A549 (cell line): ENCODE data around the gene OGFR. TPM values are rescaled to one million over a fixed set of nuclear protein-coding genes. Genes with fewer than 3 reads are reported as not detected.

Source experiments
- ATAC-seq, 2 experiments: fragments of 200-7000 bp in 1 of 2; fragments of >200 bp in 1 of 2; cut with Nextera tagmentation in 1 of 2; cut with Tn5 transposase in 1 of 2; 3 replicates each; pipeline versions ENCODE4 v1.8.0 to v1.9.1; 2018 to 2020; ENCODE audit warnings: mild to moderate bottlenecking in 1 of 2, moderate library complexity in 1 of 2
- CTCF ChIA-PET: fragments of 300-600 bp; sonication (Branson Sonifier 250); formaldehyde crosslinking; extraction: SDS; loops from one replicate; lab custom pipeline; 2021; ENCODE audit warnings: antibody characterized with exemption, inconsistent platforms; lab: Yijun Ruan, JAX
- POLR2A ChIA-PET: fragments of 350-600 bp; formaldehyde crosslinking; extraction: SDS; loops from one replicate; lab custom pipeline; 2021; ENCODE audit warnings: antibody characterized with exemption, inconsistent platforms; lab: Yijun Ruan, JAX
- DNase-seq, 2 experiments: peaks; one replicate each; pipeline versions ENCODE4 v3.0.0 to v3.0.0-alpha.2; 2011 to 2016; ENCODE audit warnings: low read depth in 1 of 2, low spot score in 1 of 2
- FAIRE-seq: peaks from 2 replicates; lab custom pipeline; 2011; peaks lifted over from hg19 to GRCh38; lab: Jason Lieb, UNC
- H3K27ac ChIP-seq, 2 experiments: fragments of >200 bp; sonication (Bioruptor Twin); formaldehyde crosslinking; 3 replicates each; pipeline ENCODE4 v1.5.1; 2016 to 2017
- H3K4me1 ChIP-seq: fragments of >200 bp; sonication (Bioruptor Twin); formaldehyde crosslinking; 3 replicates; pipeline ENCODE4 v1.6.1; 2016
- H3K4me2 ChIP-seq: fragments of >200 bp; sonication (Bioruptor Twin); formaldehyde crosslinking; 3 replicates; pipeline ENCODE4 v1.6.1; 2016
- H3K4me3 ChIP-seq: fragments of >200 bp; sonication (Bioruptor Twin); formaldehyde crosslinking; 3 replicates; pipeline ENCODE4 v1.5.1; 2016
- H3K9me3 ChIP-seq: fragments of >200 bp; sonication (Bioruptor Twin); formaldehyde crosslinking; 3 replicates; pipeline ENCODE4 v1.6.1; 2016
- BCL3 ChIP-seq: fragments of >200 bp; sonication (Bioruptor Twin); formaldehyde crosslinking; IDR thresholded peaks from 3 replicates; pipeline ENCODE4 v1.6.1; 2016
- CBX8 ChIP-seq: fragments of 200-600 bp; sonication (generic); IDR thresholded peaks from 2 replicates; pipeline ENCODE4 v1.6.1; 2016
- EHF ChIP-seq: fragments of 250-450 bp; sonication (Bioruptor Pico); IDR thresholded peaks from 2 replicates; pipeline ENCODE4 v1.5.0; 2020; ENCODE audit warnings: mild to moderate bottlenecking
- EHMT2 ChIP-seq: fragments of 200-600 bp; sonication (generic); IDR thresholded peaks from 2 replicates; pipeline ENCODE4 v1.6.1; 2016; ENCODE audit warnings: antibody characterized with exemption, low read depth, mild to moderate bottlenecking, moderate library complexity
- EP300 ChIP-seq, 2 experiments: fragments of >200 bp; sonication (Bioruptor Twin); formaldehyde crosslinking; IDR thresholded peaks; 2 replicates in 1 of 2; 3 replicates in 1 of 2; pipeline ENCODE4 v1.6.1; 2016 to 2017
- ESRRA ChIP-seq: fragments of 150-350 bp; IDR thresholded peaks from 2 replicates; pipeline ENCODE4 v1.6.1; 2014; ENCODE audit warnings: mild to moderate bottlenecking, low read length, borderline replicate concordance
- FOSB ChIP-seq: fragments of 250-450 bp; sonication (Bioruptor Pico); IDR thresholded peaks from 2 replicates; pipeline ENCODE4 v1.5.0; 2020; ENCODE audit warnings: mild to moderate bottlenecking, moderate library complexity
- FOXS1 ChIP-seq: fragments of 250-450 bp; sonication (Bioruptor Pico); IDR thresholded peaks from 2 replicates; pipeline ENCODE4 v1.5.0; 2020; ENCODE audit warnings: mild to moderate bottlenecking, moderate library complexity
- GATA3 ChIP-seq: IDR thresholded peaks from 2 replicates; pipeline ENCODE4 v1.6.1; 2012; ENCODE audit warnings: borderline replicate concordance
- HOXB13 ChIP-seq: fragments of 250-450 bp; sonication (Bioruptor Pico); IDR thresholded peaks from 2 replicates; pipeline ENCODE4 v1.5.0; 2020; ENCODE audit warnings: low read depth, mild to moderate bottlenecking, moderate library complexity
- MAFK ChIP-seq: fragments of 450-650 bp; IDR thresholded peaks from 2 replicates; pipeline ENCODE4 v1.6.1; 2014; ENCODE audit not compliant: partially characterized antibody
- MYC ChIP-seq: IDR thresholded peaks from 2 replicates; pipeline ENCODE4 v1.6.1; 2012; ENCODE audit warnings: mild to moderate bottlenecking, inconsistent platforms, low read length, improper control_type of control experiment, borderline replicate concordance
- NFE2L2 ChIP-seq: fragments of 150-350 bp; conservative IDR thresholded peaks from 2 replicates; pipeline ENCODE4 v1.6.1; 2014; ENCODE audit warnings: low read length
- PHF8 ChIP-seq: fragments of 200-600 bp; sonication (generic); IDR thresholded peaks from 2 replicates; pipeline ENCODE4 v1.6.1; 2016; ENCODE audit warnings: low read depth, mild to moderate bottlenecking, antibody characterized with exemption, moderate library complexity, borderline replicate concordance
- POLR2AphosphoS2 ChIP-seq: conservative IDR thresholded peaks from 2 replicates; pipeline ENCODE4 v1.6.1; 2012; ENCODE audit warnings: low read length, improper control_type of control experiment, inconsistent platforms
- RAD21 ChIP-seq, 2 experiments: fragments of >200 bp in 1 of 2; sonication (Bioruptor Twin) in 1 of 2; formaldehyde crosslinking in 1 of 2; IDR thresholded peaks in 1 of 2; conservative IDR thresholded peaks in 1 of 2; 2 replicates in 1 of 2; 3 replicates in 1 of 2; pipeline ENCODE4 v1.6.1; 2012 to 2018; ENCODE audit warnings: inconsistent platforms in 1 of 2
- REST ChIP-seq: fragments of 200-600 bp; sonication (generic); IDR thresholded peaks from 2 replicates; pipeline ENCODE4 v1.6.1; 2016; ENCODE audit warnings: antibody characterized with exemption, mild to moderate bottlenecking, moderate library complexity
- RNF2 ChIP-seq: fragments of 200-600 bp; sonication (generic); IDR thresholded peaks from 2 replicates; pipeline ENCODE4 v1.6.1; 2016; ENCODE audit warnings: low read depth, mild to moderate bottlenecking, antibody characterized with exemption, moderate library complexity, borderline replicate concordance
- ZFP36 ChIP-seq: fragments of 450-650 bp; IDR thresholded peaks from 2 replicates; pipeline ENCODE4 v1.6.1; 2014; ENCODE audit warnings: borderline replicate concordance; ENCODE audit not compliant: partially characterized antibody
- ZSCAN20 ChIP-seq: fragments of 250-450 bp; sonication (Bioruptor Pico); IDR thresholded peaks from 2 replicates; pipeline ENCODE4 v1.8.0; 2022; ENCODE audit warnings: mild to moderate bottlenecking, moderate library complexity
- whole genome bisulfite sequencing: methylation state at CpG from one replicate; pipeline ENCODE4 v1.1.6; 2017; ENCODE audit errors: missing lambda C conversion rate; 5-methylcytosine and 5-hydroxymethylcytosine counted together
- polyA plus RNA-seq, 4 experiments: library from polyadenylated mRNA; depleted of rRNA in 3 of 4; stranded (reverse); fragments of >200 nt; fragmentation: RNase III in 1 of 4; extraction: RNeasy Plus Mini Kit Qiagen cat#74134 plus additional on column Dnase treatment in 1 of 4; gene quantifications; 2 replicates in 3 of 4; 3 replicates in 1 of 4; pipeline ENCODE4 v1.2.3, GENCODE V29; 2011 to 2017
- TF ChIP-seq, protein P1 (sequence below): fragments of 150-350 bp; IDR thresholded peaks from 2 replicates; pipeline ENCODE4 v1.6.1; 2014; ENCODE audit warnings: low read depth, mild to moderate bottlenecking, low read length
- TF ChIP-seq, protein P2 (sequence below): fragments of >200 bp; sonication (Bioruptor Twin); formaldehyde crosslinking; IDR thresholded peaks from 2 replicates; pipeline ENCODE4 v1.6.1; 2016
- TF ChIP-seq, protein P3 (sequence below): IDR thresholded peaks from 2 replicates; pipeline ENCODE4 v1.6.1; 2012
- TF ChIP-seq, protein P4 (sequence below): IDR thresholded peaks from 2 replicates; pipeline ENCODE4 v1.6.1; 2012

OGFR gene
- polyA plus RNA-seq, 2 of the 4 experiments (the other 2 are of a cell fraction), result 15.9 to 35.6 TPM

DNA sequence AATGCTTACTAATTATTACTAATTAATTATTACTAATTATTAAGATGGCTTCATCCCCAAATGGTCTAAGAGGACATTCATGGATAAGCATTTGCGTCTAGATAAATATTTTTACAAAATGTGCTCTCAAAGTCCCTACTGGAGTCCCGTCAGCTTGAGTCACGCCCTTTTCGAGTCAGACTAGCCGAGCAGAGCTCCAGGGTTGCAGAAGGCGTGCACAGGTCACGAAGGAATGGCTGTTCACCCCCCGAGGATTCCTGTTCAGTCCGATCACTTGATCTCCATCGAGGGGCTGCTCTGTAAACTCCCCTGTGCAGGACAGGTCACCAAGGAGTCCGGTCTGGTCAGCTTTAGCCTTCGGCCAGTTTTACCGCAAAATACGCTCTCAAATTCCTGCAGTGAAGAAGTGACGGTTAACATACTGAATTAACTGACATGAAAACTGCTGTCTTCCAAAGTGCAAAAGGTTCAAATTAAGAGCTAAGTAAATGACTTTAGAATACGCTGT, 37.1 kb downstream of the OGFR start:
- POLR2A ChIA-PET, result no interaction called here
- Histone ChIP-seq H3K9me3 (no peaks in the 10 kb centered on the region), H3K4me3 (no peak overlapping the region), H3K27ac (no peak overlapping the region), H3K4me2 (no peak overlapping the region), H3K4me1 (peaks cover 7% of the 10 kb centered on the region; the same call in 2 of the 3 replicates)
- DNase-seq (no peak), ATAC-seq (no peak), FAIRE-seq (no peak)
- TF ChIP-seq ZFP36 (no peak), GATA3 (no peak), NFE2L2 (no peak), EHF (CRISPR knock-in tag) (no peak), EP300 (IDR thresholded peaks at IDR 0.05) (no peak), BCL3 (no peak), REST (no peak), POLR2AphosphoS2 (no peak), MYC (no peak)
- TF ChIP-seq, protein P1, sequence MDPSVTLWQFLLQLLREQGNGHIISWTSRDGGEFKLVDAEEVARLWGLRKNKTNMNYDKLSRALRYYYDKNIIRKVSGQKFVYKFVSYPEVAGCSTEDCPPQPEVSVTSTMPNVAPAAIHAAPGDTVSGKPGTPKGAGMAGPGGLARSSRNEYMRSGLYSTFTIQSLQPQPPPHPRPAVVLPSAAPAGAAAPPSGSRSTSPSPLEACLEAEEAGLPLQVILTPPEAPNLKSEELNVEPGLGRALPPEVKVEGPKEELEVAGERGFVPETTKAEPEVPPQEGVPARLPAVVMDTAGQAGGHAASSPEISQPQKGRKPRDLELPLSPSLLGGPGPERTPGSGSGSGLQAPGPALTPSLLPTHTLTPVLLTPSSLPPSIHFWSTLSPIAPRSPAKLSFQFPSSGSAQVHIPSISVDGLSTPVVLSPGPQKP, result no peak
- TF ChIP-seq, protein P2, sequence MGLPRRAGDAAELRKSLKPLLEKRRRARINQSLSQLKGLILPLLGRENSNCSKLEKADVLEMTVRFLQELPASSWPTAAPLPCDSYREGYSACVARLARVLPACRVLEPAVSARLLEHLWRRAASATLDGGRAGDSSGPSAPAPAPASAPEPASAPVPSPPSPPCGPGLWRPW, result no peak
- 85% methylated on average over 16 of the region's 16 CpGs for WGBS
- CTCF ChIA-PET, result interaction anchor here (0.9 to 3.4 kb wide), 4 partner anchors 9 to 33 kb away, joined by 3 to 11 read pairs (median 4); no protein-coding TSS in a partner anchor

- FAIRE-seq (no peak), ATAC-seq (no peak), DNase-seq (no peak)
- 83% methylated on average over 10 of the region's 10 CpGs for WGBS
- Histone ChIP-seq H3K4me1 (peaks cover 7% of the 10 kb centered on the region; the same call in 2 of the 3 replicates), H3K9me3 (no peaks in the 10 kb centered on the region), H3K4me2 (no peak overlapping the region), H3K4me3 (no peak overlapping the region), H3K27ac (no peak overlapping the region)
- CTCF ChIA-PET, result interaction anchor here (3.4 kb wide), 1 partner anchor 21 kb away, joined by 11 read pairs; no protein-coding TSS in a partner anchor
- POLR2A ChIA-PET, result no interaction called here
- TF ChIP-seq, protein P3, sequence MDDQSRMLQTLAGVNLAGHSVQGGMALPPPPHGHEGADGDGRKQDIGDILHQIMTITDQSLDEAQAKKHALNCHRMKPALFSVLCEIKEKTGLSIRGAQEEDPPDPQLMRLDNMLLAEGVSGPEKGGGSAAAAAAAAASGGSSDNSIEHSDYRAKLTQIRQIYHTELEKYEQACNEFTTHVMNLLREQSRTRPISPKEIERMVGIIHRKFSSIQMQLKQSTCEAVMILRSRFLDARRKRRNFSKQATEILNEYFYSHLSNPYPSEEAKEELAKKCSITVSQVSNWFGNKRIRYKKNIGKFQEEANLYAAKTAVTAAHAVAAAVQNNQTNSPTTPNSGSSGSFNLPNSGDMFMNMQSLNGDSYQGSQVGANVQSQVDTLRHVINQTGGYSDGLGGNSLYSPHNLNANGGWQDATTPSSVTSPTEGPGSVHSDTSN, result no peak
- no peak for TF ChIP-seq HOXB13 (CRISPR knock-in tag)
- no peak for TF ChIP-seq FOXS1 (CRISPR knock-in tag)
- no peak for TF ChIP-seq REST
- no peak for TF ChIP-seq ZSCAN20 (CRISPR knock-in tag)
- no peak for TF ChIP-seq CBX8
- TF ChIP-seq FOSB (CRISPR knock-in tag), result no peak
- TF ChIP-seq RNF2, result no peak
- no peak for TF ChIP-seq RAD21 (conservative IDR thresholded peaks at IDR 0.05 in 1 of 2, IDR thresholded peaks at IDR 0.05 in 1 of 2)
- TF ChIP-seq, protein P4, sequence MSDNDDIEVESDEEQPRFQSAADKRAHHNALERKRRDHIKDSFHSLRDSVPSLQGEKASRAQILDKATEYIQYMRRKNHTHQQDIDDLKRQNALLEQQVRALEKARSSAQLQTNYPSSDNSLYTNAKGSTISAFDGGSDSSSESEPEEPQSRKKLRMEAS, result no peak
- TF ChIP-seq EHMT2, result no peak
- no peak for TF ChIP-seq PHF8
- no peak for TF ChIP-seq ESRRA
- no peak for TF ChIP-seq BCL3
- no peak for TF ChIP-seq MAFK
- TF ChIP-seq EHF (CRISPR knock-in tag), result no peak
Observed at GRCh38 chr20:62843656-62844055, 39.0 kb downstream of the OGFR start.
